GM18517 (cell line): ENCODE data around the gene FAM184A.
"Not testable (repeated sequence)": the region's sequence is repeated elsewhere in the genome, so short reads cannot be mapped to it uniquely, and the experiment has no call there.

Experiments
- ATAC-seq: cut with Tn5 transposase; IDR thresholded peaks from one replicate; pipeline ENCODE4 v1.9.1; 2021; ENCODE audit warnings: mild to moderate bottlenecking, moderate library complexity; ENCODE audit not compliant: unreplicated experiment

The FAM184A gene

GRCh38 chr6:119078376-119079282 lies at the start of gene FAM184A:
Gene FAM184A, minus strand, starts transcription at chr6:119078664. Its CDS starts 365 bp downstream, at chr6:119078299.
- peak; percentile 55 for ATAC-seq

GRCh38 chr6:119127627-119128026 lies 49.2 kb upstream of the FAM184A start:
- no peak for ATAC-seq

- ATAC-seq = no peak
These were observed 48.4 kb upstream of the FAM184A start for GRCh38 chr6:119126826-119127225.

DNA sequence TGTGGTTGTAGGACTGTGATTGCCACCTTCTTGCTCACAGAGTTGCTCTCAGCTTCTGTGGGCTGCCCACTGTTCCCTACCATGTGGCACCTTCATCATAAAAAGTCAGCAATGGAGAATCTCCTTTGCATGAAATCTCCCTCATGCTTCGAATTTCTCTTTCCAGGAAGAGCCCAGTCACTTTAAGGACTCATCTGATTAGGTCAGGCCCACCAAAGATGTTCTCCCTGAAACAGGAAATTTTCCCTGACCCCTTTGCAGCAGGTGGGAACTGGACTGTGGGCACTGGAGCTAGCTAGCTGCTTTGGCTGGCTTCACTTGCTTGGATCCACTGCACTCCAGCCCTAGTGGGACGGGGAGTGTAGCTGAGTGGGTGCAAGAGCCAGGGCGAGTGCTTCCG lies 47.7 kb upstream of the FAM184A start:
- ATAC-seq = no peak

GRCh38 chr6:119125576-119125975 lies 47.1 kb upstream of the FAM184A start:
- no peak for ATAC-seq

DNA sequence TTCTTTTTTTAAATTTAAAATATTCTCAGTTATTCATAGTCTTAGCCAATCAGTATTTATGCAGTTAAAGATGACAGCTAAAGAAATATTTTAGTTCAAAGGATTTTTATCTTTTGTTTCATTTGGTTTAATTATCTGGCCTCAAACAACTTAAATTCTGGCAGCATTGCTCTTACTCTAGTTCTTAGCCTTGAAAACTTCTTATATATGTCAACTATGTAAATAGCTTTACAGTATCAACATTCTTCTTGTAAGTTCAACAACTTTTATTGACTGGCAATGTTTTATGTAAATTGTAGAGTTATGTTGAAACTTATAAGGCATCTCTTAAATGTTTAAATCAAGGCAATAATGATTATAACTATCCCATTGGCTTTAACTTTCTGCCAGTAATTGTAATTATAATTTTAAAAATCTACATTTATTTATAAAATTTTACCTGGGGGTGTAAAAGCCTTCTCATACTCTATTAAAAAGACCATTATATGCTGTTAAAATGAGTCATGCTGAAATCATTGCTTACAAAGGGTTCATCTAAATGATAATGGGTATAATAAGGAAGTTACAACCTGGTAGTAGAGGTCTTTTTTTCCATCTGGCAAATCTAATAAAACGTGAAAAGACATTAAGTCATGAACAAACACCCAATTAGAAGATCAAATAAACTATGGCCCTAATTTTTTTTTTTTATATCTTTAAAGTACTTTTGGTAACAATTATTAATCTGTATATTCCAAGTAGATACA lies 45.8 kb upstream of the FAM184A start:
- ATAC-seq = no peak

GRCh38 chr6:119122336-119122735 lies 43.9 kb upstream of the FAM184A start:
- no peak for ATAC-seq

- no peak for ATAC-seq
These were observed 42.9 kb upstream of the FAM184A start for GRCh38 chr6:119121367-119121766.

- no peak for ATAC-seq
These were observed 41.5 kb upstream of the FAM184A start for GRCh38 chr6:119119989-119120388.

DNA sequence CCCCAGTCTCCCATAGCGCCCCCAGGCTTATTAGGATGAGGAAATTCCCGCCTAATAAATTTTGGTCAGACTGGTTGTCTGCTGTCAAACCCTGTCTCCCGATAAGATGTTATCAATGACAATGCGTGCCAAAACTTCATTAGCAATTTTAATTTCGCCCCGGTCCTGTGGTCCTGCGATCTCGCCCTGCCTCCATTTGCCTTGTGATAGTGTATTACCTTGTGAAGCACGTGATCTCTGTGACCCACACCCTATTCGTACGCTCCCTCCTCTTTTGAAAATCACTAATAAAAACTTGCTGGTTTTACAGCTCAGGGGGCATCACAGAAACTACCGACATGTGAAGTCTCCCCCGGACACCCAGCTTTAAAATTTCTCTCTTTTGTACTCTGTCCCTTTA lies 40.6 kb upstream of the FAM184A start:
- not testable (repeated sequence) for ATAC-seq

GRCh38 chr6:119116712-119117281 lies 38.3 kb upstream of the FAM184A start:
- no peak for ATAC-seq

DNA sequence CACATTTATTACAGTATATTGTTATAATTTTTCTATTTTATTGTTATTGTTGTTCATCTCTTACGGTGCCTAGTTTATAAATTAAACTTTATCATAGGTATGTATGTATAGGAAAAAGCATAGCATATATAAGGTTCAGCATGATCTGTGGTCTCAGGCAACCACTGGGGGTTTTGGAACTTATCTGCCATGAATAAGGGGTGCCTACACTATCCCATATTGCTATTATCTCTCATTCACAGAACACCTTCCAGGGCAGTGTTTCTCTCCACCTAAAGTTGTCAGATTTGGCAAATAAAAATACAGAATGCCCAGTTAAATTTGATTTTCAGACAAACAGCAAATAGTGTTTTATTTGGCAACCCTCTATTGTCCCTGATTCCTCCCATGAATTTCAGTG lies 35.5 kb upstream of the FAM184A start:
- no peak for ATAC-seq

DNA sequence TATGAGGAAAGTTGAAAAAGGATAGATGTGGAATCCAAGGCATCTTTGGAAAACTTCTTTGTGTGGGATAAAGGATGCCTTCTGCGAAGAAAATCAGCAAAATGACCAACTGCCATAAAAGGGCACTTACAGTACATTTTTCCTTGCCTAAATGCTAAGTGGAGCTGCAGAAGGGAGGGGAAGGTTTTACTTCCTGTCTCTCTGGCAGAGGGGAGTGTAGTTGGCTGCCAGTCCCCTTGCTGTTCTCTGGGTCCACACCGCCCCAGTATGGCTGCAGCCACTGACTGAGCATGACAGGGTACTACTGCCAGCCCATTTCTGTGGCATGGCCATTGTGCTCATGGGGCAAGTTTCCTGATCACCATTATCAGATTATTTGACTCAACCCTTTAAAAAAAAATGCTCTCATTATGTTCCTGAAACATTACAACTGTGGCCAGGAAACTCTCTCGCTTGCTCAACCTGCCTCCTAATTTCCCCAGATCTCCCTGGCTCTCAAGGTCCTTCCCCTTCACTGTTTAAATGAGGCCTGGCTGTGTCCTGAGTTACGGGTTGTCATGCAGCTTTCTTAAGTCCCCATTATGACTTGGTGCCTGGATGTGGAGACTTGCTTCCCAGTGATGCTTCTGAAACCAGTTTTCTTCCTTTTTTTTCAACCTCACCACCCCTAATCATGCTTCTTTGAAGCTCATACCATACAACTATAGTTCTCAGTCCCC lies 34.5 kb upstream of the FAM184A start:
- ATAC-seq = no peak

- peak; percentile 94 for ATAC-seq
These were observed 32.4 kb upstream of the FAM184A start for GRCh38 chr6:119110601-119111548.

GRCh38 chr6:119109654-119110325 lies 31.3 kb upstream of the FAM184A start:
- no peak for ATAC-seq

DNA sequence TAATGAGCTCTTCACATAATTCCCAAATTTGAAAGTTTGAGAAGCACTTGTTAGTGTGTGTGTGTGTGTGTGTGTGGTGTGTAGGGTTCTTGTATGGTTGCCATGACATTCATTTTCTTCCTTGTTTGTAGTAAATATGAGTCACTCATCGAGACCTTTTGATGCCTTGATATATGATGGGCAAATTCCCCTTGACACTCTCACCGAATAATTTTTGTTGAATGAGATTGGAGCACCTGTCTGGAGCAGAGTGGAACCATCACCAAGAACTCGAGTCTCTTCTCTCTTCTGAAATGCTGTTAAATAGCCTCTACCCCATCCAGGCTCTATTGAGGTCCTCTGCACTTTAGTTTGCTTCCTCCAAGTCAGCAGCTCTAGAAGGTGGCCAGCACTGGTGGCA lies 29.6 kb upstream of the FAM184A start:
- ATAC-seq = no peak

- no peak for ATAC-seq
These were observed 26.8 kb upstream of the FAM184A start for GRCh38 chr6:119105282-119105681.

GRCh38 chr6:119102901-119103300 lies 24.4 kb upstream of the FAM184A start:
- ATAC-seq = no peak

DNA sequence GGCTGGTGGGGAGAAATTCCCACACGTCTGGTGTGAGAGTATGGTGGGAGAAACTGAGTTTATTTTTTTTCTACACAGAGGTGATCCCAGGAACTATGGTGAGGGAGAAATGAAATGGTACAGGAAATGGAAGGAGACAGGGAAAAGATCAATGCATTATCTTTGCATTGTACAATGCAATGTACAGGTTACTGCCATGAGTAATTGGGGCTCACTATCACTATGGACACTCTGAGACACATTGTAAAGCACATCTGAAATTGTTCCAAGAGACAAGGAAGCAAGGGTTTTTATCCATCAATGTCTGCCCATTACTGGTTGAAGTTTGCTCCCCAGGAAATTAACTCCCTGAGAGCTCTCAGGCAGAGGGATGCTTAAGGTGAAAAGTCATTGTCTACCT lies 21.7 kb upstream of the FAM184A start:
- no peak for ATAC-seq
